ENCODE results near the gene SAMD14.
A peak's percentile ranks its signal among the peaks of the same experiment; 100 is the strongest.

SAMD14 gene

DNA sequence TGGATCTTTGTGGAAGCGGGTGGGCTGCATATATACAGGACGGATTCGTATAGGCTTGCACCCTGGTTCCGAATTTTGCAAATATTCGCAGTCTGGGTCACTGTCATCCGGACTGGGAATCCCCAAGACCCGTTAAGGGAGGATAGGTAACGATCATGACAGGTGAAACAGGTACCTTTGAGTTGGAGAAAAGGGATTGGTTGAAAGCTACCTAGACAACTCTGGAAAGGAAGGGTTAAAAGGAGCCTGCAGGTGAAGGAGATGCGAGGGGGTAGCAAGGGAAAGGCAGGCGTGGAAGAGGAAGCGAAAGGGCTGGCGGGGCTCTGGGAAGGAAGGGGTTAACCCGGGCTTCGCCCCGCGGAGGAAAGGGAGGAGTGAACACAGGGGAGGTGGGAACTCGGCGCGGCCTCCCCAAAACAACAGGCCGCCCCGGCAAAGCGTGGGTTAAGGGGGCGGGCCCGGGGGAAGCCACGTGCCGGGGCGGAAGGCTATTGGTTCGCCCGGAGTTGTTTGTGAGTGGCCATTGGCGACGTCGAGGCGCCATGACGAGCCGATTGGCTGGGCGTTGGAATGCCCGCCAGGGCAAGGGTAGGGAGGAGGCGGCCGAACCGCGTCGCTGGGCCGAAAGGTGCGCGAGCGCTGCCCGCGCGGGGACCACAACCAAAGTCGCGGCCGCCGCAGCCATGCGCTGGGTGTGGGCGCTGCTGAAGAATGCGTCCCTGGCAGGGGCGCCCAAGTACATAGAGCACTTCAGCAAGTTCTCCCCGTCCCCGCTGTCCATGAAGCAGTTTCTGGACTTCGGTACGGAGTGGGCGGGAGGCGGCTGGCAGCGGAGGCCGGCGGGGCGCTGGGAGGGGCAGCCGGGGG is 35.0 kb downstream of the SAMD14 start, which contains the start of gene PDK2:
TSS of gene PDK2 (plus strand) at position 599 of the 867 bp plus-strand sequence. CDS start at position 684, 85 bp downstream.
- peak; percentile 96 to 97 for DNase-seq

- peak; percentile 84 to 92 for DNase-seq
Observed at GRCh38 chr17:50094243-50094752, 35.7 kb downstream of the SAMD14 start.

- no peak for DNase-seq
Observed at GRCh38 chr17:50093807-50094206, 36.2 kb downstream of the SAMD14 start.

DNA sequence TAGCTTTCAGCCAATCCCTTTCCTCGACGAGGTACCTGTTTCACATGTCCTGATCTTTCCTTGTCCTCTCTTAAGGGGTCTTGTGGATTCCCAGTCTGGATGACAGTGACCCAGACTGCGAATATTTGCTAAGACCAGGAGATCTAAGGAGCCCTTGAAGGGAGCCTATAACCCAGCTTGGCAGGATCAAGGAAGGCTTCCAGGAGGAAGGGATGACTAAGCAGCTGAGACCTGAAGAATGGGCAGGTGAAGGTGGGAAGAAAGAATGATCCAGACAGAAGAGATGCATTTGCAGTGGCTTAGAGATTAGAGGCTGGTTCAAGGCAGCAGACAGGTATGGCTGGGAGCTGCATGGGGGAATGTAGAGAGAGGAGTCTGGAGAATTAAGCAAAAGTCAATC is 36.7 kb downstream of the SAMD14 start:
- DNase-seq: no peak

DNA sequence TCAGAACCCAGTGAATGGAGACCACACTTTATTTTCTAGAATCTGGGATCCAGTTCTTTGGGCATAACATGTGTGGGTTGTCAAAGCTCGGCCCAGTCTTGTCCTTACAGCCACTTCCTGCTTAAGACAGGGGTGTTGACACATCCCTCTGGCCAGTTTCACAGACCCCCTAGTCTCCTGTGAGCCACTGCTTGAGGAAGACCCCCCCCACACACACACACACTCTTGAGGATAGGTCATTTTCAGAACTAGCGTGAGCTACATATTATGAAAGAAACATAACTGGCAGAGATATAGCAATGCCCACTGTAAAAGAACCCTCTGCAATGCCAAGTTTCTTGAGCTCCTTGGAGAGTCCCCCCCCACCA is 38.1 kb downstream of the SAMD14 start:
- DNase-seq: no peak

GRCh38 chr17:50090971-50091917 is 38.7 kb downstream of the SAMD14 start:
- DNase-seq: no peak

DNA sequence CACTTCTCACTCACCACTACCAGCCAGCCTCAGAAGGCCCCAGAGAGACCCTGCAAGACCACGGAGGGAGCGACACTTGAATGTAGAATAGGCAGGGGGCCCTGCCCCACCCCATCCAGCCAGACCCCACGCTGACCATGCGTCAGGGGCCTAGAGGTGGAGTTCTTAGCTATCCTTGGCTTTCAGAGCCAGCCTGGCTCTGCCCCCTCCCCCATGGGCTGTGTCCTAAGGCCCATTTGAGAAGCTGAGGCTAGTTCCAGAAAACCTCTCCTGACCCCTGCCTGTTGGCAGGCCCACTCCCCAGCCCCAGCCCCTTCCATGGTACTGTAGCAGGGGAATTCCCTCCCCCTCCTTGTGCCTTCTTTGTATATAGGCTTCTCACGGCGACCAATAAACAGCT is 39.9 kb downstream of the SAMD14 start:
- DNase-seq: no peak

DNA sequence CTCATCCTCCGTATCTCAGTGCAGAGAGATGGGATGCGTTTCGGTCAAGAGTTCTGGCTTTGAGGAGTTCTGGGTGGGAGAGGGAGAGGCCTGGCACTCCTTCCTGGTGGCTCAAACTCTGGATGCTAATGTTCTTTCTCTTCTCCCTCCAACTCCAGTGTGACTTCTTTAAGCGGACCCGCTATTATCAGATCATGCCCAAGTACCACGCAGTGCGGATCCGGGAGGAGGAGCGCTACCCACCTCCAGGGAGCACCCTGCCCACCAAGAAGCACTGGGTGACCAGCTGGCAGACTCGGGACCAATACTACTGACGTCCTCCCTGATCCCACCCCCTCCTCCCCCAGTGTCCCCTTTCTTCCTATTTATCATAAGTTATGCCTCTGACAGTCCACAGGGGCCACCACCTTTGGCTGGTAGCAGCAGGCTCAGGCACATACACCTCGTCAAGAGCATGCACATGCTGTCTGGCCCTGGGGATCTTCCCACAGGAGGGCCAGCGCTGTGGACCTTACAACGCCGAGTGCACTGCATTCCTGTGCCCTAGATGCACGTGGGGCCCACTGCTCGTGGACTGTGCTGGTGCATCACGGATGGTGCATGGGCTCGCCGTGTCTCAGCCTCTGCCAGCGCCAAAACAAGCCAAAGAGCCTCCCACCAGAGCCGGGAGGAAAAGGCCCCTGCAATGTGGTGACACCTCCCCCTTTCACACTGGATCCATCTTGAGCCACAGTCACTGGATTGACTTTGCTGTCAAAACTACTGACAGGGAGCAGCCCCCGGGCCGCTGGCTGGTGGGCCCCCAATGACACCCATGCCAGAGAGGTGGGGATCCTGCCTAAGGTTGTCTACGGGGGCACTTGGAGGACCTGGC is 40.8 kb downstream of the SAMD14 start:
- DNase-seq: no peak

DNA sequence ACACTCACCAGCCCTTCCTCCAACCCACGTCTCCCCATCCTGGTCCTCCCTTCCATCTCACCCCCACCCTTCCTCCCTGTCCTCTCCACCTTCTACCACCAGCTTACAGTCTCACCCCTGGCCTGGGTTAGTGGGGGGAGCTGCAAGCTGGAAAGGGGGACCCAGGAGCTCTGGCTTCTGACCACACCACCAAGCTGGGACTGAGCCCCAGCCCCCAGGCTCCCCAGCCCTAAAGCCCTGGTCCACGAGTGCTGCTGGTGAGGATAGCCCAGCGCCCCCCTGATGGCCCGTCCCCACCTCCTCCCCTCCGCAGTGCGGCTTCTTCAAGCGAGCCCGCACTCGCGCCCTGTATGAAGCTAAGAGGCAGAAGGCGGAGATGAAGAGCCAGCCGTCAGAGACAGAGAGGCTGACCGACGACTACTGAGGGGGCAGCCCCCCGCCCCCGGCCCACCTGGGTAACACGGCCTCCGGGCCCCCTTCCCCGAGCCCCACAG is 42.0 kb downstream of the SAMD14 start:
- DNase-seq: no peak

DNA sequence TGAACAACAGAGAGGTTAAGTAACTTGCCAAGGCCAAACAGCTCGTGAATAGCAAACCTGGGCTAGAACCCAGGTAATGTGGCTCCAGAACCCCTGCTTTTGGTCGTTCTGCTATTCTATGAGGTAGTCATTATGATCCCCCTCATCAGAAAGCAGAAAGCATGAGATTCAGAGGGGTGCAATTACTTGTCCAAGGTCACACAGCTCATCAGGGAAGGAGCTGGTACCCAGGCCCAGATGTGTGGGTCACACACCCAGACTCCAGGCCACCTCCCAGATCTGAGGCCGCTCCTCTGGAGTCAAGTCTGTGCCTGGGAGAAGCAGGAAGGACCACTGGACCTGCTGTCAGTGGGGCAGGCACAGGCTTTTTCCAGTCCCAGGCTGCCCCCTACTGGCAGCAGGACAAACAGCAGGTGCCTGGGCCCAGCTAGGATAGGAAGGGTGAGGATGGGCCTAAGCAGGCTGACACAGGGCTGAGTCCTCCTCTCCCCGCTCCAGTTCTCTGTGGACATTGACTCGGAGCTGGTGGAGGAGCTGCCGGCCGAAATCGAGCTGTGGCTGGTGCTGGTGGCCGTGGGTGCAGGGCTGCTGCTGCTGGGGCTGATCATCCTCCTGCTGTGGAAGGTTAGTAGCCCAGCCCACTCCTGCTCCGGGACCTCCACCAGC is 42.6 kb downstream of the SAMD14 start:
- peak; percentile 63 to 64 for DNase-seq

GRCh38 chr17:50081757-50082156 is 48.2 kb downstream of the SAMD14 start:
- DNase-seq: no peak

DNA sequence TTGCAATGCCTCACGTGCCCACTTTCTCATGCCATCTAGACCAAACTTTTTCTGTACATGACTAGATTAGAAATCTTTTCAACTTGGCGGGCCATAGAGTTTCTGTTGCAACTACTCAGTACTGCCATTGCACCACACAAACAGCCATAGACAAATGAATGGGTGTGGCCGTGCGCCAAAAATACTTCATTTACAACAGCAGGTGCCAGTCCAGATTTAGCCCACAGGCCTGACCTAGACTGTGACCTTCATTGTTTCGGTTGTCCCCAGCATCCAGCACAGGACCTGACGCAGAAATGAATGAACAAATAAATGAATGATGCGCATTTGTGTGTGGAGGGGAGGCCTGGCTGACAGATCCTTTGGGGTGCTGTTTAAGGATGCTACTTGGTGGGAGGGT is 49.1 kb downstream of the SAMD14 start:
- no peak for DNase-seq

GRCh38 chr17:50080096-50080480 is 49.9 kb downstream of the SAMD14 start:
- DNase-seq: no peak

- no peak for DNase-seq
Observed at GRCh38 chr17:50079334-50080095, 50.4 kb downstream of the SAMD14 start.

- DNase-seq: no peak
Observed at GRCh38 chr17:50078430-50078829, 51.5 kb downstream of the SAMD14 start.

GRCh38 chr17:50076591-50077235 is 53.2 kb downstream of the SAMD14 start:
- no peak for DNase-seq

- DNase-seq: no peak
Observed at GRCh38 chr17:50076221-50076590, 53.8 kb downstream of the SAMD14 start.

DNA sequence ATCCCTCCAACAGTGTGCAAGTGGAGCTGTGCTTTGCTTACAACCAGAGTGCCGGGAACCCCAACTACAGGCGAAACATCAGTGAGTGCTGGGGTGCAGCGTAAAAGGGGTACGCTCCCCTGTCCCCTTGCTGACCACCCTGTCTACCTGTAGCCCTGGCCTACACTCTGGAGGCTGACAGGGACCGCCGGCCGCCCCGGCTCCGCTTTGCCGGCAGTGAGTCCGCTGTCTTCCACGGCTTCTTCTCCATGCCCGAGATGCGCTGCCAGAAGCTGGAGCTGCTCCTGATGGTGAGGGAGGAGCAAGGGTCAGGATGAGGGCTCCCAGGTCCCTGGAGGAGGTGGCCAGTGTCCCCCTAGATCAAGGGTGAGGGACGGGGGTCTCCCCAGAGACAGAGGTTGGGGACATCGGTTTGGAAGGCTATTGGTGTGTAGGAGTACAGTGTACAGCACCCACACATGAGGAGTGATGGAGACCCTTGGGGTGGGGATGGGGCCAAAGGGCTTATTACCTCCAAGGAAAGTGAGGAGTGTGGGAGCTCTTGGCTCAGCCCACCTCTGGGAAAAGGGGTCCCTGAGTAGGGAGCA is 54.4 kb downstream of the SAMD14 start:
- DNase-seq: no peak

DNA sequence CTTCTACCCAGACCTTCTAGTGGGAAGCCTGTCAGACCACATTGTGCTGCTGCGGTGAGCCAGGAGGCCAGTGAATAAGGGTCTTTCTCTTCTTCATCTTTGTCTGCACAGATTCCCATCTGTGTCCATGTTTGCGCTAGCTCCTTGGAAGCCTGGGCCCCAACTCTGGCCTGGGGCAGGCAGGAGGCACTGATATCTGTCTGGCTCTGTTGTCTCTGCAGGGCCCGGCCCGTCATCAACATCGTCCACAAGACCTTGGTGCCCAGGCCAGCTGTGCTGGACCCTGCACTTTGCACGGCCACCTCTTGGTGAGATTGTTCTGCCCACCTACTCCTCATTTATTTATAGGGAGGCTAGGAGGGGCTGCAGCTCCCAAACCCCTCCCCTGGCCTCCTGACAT is 55.7 kb downstream of the SAMD14 start:
- DNase-seq: no peak

DNA sequence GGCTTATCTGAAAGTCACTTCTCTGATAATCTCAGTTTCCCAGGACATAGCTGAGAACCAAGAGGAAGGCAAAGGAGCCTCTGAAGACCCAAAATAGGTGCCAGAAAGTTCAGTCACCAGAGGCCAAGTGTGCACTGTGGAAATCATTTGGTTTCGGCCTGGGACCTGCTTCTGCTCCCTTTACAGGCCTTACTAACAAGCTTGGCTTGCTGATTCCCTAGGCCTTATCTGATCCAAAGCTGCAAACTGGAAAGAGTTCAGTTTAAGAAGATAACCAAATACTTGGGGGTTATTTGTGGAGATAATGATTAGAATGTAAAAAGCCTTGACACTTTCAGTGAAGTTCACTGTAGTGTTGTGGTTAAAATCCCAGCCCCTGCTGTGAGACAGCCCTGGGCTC is 57.0 kb downstream of the SAMD14 start:
- no peak for DNase-seq
